Cerebellar cortex (tissue), 1 donor: ENCODE results near the gene JMJD6.

Experiments used
- DNase-seq: peaks from one replicate; pipeline ENCODE4 v3.0.0-alpha.2; 2015; ENCODE audit warnings: low spot score

JMJD6 gene

GRCh38 chr17:76697702-76698465 is 28.5 kb downstream of the JMJD6 start:
- peak; percentile 45 for DNase-seq

GRCh38 chr17:76696763-76697701 is 29.4 kb downstream of the JMJD6 start:
- no peak for DNase-seq

GRCh38 chr17:76695059-76695831 is 31.2 kb downstream of the JMJD6 start:
- DNase-seq, result no peak

- DNase-seq, result no peak
These were observed 34.8 kb downstream of the JMJD6 start for GRCh38 chr17:76691379-76692191.

GRCh38 chr17:76690596-76691280 is 35.7 kb downstream of the JMJD6 start:
- no peak for DNase-seq

GRCh38 chr17:76689859-76690258 is 36.5 kb downstream of the JMJD6 start:
- no peak for DNase-seq

GRCh38 chr17:76688165-76688622 is 38.2 kb downstream of the JMJD6 start:
- no peak for DNase-seq

- DNase-seq, result peak; percentile 22
These were observed 38.9 kb downstream of the JMJD6 start for GRCh38 chr17:76687298-76688164.

GRCh38 chr17:76686538-76687297 is 39.7 kb downstream of the JMJD6 start:
- DNase-seq, result no peak

- no peak for DNase-seq
These were observed 40.6 kb downstream of the JMJD6 start for GRCh38 chr17:76685846-76686245.

GRCh38 chr17:76685366-76685765 is 41.0 kb downstream of the JMJD6 start:
- no peak for DNase-seq

- no peak for DNase-seq
These were observed 41.6 kb downstream of the JMJD6 start for GRCh38 chr17:76684756-76685155.

GRCh38 chr17:76683921-76684745 is 42.3 kb downstream of the JMJD6 start:
- DNase-seq, result no peak

- DNase-seq, result no peak
These were observed 43.2 kb downstream of the JMJD6 start for GRCh38 chr17:76683011-76683755.

- DNase-seq, result no peak
These were observed 44.1 kb downstream of the JMJD6 start for GRCh38 chr17:76682296-76682695.

GRCh38 chr17:76681222-76682137 is 44.9 kb downstream of the JMJD6 start:
- peak; percentile 84 for DNase-seq
